Mucosa of descending colon (tissue), 3 donors: ENCODE results near the gene SNRPD2. TPM values are rescaled to one million over a fixed set of nuclear protein-coding genes. Genes with fewer than 3 reads are reported as not detected.
"Not testable (repeated sequence)": the region's sequence is repeated elsewhere in the genome, so short reads cannot be mapped to it uniquely, and the experiment has no call there.

Source experiments
- ATAC-seq: fragments of 200-7000 bp; cut with Tn5 transposase; one replicate; pipeline ENCODE4 v1.9.1; 2020; ENCODE audit warnings: mild to moderate bottlenecking, moderate library complexity
- DNase-seq, 3 donors: peaks; one replicate each; pipeline ENCODE4 v3.0.0-alpha.2; 2020
- H3K36me3 ChIP-seq: fragments of 200-600 bp; one replicate; pipeline ENCODE4 v1.8.0; 2021; ENCODE audit warnings: low read depth, mild to moderate bottlenecking
- H3K4me1 ChIP-seq: fragments of 200-600 bp; one replicate; pipeline ENCODE4 v1.8.0; 2021; ENCODE audit warnings: low read depth, mild to moderate bottlenecking
- H3K4me3 ChIP-seq: fragments of 200-600 bp; one replicate; pipeline ENCODE4 v1.8.0; 2021; ENCODE audit warnings: mild to moderate bottlenecking
- H3K9me3 ChIP-seq: fragments of 200-600 bp; one replicate; pipeline ENCODE4 v1.8.0; 2021; ENCODE audit warnings: mild to moderate bottlenecking
- intact Hi-C, 2 donors: fragments of 100-400 bp; cut with DNase I in 1 of 2; cut with micrococcal nuclease in 1 of 2; formaldehyde crosslinking; loops; one replicate each; pipeline versions ENCODE4 v1.11.0 to v1.11.1; 2022; cut with DNase I, micrococcal nuclease
- total RNA-seq, 3 donors: library from RNA; stranded (reverse); fragmentation: NEBNext Ultra II Directional in 2 of 3; extraction: Animal tissue kit (Norgen Biotek cat#: 25700) in 2 of 3; gene quantifications; one replicate each; pipeline versions ENCODE4 v1.2.1 to v1.2.4, GENCODE V29; 2021 to 2023
- TF ChIP-seq, protein P1 (sequence below): fragments of 200-600 bp; IDR thresholded peaks from one replicate; pipeline ENCODE4 v1.8.0; 2022; ENCODE audit warnings: antibody characterized with exemption, mild to moderate bottlenecking
- donor health status: DM: no; HTN: no; CAD: no; lungs with moderate emphysema.
- donor health status: DM: no; HTN: no; CAD: no.
- donor health status: DM: no; HTN: yes; CAD: no.

The SNRPD2 gene
- total RNA-seq, 3 donors from 2014 or later = 201 to 270 (median 230) TPM

DNA sequence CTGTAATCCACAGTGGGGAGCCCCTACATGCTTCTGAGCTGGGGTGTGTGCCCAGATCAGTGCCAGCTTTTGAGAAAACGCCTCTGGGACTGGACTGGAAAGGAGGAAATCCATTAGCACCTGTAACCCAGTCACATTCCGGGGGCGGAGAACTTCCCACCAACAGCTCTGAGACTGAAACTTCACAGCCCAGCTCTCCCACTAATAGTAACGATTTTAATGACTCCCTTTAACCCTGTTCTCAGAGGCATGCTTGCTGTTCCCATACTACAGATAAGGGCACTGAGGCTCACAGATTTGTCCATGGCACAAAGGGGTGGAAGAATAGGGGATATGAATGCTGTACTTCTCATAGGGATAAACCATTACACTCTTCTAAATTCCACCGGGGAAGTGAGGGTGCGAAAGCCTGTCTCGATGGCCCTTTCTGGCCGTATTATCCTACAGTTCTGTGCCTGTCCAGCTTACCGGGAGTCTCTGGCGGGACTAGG lies 38.1 kb upstream of the SNRPD2 start:
- peak overlapping the region; percentile 57 for H3K4me3 ChIP-seq
- intact Hi-C loops = no loop called here
- TF ChIP-seq, protein P1, sequence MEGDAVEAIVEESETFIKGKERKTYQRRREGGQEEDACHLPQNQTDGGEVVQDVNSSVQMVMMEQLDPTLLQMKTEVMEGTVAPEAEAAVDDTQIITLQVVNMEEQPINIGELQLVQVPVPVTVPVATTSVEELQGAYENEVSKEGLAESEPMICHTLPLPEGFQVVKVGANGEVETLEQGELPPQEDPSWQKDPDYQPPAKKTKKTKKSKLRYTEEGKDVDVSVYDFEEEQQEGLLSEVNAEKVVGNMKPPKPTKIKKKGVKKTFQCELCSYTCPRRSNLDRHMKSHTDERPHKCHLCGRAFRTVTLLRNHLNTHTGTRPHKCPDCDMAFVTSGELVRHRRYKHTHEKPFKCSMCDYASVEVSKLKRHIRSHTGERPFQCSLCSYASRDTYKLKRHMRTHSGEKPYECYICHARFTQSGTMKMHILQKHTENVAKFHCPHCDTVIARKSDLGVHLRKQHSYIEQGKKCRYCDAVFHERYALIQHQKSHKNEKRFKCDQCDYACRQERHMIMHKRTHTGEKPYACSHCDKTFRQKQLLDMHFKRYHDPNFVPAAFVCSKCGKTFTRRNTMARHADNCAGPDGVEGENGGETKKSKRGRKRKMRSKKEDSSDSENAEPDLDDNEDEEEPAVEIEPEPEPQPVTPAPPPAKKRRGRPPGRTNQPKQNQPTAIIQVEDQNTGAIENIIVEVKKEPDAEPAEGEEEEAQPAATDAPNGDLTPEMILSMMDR = no peak
- peak; percentile 22 for ATAC-seq
- peaks cover 19% of the 10 kb centered on the region for H3K4me1 ChIP-seq
- no peaks in the 10 kb centered on the region for H3K36me3 ChIP-seq
- H3K9me3 ChIP-seq = no peaks in the 10 kb centered on the region
- DNase-seq = no peak

DNA sequence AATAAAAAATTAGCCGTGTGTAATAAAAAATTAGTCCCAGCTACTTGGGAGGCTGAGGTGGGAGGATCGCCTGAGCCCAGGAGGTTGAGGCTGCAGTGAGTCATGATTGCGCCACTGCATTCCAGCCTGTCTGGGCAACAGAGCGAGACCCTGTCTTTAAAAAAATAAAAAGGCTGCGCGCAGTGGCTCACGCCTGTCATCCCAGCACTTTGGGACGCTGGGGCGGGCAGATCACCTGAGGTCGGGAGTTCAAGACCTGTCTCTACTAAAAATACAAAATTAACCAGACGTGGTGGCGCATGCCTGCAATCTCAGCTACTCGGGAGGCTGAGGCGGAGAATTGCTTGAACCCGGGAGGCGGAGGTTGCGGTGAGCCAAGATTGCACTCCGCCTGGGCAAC lies 36.9 kb upstream of the SNRPD2 start:
- not testable (repeated sequence) for ATAC-seq

DNA sequence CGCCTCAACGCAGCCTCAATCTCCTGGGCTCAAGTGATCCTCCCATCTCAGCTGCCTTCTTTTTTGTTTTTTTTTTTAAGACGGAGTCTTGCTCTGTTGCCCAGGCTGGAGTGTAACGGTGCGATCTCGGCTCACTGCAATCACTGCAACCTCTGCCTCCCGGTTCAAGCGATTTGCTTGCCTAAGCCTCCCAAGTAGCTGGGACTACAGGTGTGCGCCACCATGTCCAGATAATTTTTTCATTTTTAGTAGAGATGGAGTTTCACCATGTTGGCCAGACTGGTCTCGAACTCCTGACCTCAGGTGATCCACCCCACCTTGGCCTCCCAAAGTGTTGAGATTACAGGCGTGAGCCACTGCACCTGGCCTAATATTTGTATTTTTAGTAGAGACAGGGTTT lies 28.3 kb upstream of the SNRPD2 start:
- intact Hi-C loops, H3K9me3 ChIP-seq, DNase-seq, ATAC-seq, H3K36me3 ChIP-seq, H3K4me3 ChIP-seq: not testable (repeated sequence)
- peaks cover 26% of the 10 kb centered on the region for H3K4me1 ChIP-seq

More for the DNA sequence above, 36.9 kb upstream of the SNRPD2 start:
- H3K9me3 ChIP-seq, intact Hi-C loops, H3K36me3 ChIP-seq, H3K4me3 ChIP-seq: not testable (repeated sequence)
- DNase-seq = peak in 1 of 3 donors; percentile 29
- peaks cover 19% of the 10 kb centered on the region for H3K4me1 ChIP-seq

DNA sequence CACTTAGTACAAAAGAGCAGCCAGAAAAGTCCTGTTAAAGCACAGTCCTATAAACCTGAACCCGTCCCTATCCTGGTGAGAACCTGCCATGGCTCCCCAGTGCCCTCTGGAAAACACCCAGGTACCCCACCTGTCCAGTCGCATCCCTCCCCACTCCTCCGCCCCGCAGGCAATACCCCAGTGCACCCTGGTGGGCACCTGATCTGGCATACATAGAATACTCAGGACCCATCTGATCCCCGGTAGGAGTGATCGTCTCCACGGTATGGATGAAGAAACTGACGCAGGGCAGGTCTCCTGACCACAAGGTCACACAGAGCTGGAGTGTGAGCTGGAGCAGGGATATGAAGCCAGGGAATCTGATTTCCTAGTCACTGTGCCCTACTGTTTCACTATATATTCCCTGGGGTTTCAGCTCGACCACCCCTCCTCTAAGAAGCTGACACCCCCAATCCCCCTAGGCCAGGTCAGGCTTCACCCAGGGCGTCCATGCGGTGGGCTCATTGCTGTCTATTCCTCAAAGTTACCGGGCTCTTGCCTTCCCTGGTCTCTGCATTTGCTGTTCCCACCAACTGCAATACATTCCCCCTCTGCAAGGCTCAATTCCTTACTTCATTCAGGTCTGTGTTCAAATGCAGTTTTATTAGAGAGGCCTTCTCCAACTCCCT lies 26.4 kb upstream of the SNRPD2 start:
- peaks cover 5% of the 10 kb centered on the region for H3K36me3 ChIP-seq

DNA sequence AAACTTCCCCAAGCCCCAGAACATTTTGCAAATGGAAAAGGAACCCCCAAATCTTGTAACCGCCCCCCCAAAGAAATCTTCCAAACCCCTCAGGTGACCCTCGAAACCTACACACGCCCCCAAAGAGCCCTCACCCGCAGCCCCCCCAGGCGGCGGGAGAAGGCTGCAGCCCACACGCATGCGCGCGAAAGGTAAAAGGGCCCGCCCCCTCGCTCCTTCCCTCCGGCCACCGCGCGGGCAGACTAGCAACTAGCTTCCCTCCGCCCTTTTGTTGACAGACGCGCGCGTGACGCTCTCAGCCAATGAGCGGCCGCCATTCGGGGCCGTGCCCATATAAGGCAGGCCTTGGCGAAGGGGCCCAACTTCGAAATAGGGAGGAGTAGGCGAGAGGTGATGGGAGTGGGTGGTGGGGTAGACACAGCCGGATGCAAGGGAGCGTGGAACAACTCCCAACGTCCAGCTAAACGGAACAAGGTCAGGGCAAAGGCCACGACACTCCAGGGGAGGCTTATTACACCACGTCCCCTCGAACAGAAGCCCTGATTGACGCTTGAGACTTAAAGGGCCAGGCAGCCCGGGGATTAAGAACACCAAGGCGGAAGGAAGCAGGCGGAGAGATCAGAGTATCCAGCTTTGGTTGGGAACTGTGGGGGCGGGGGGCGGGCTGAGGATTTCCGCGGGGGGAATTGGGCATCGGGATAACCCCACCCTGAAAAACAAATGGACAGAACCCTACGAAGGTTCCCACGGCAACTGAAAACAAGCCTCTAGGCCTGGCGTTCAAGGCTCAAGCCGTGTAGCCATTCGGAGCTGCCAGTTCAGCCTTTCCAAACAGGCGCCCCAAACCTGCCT lies 25.6 kb upstream of the SNRPD2 start:
- peak; percentile 98 to 99 (median 99) for DNase-seq
- peaks cover 5% of the 10 kb centered on the region for H3K36me3 ChIP-seq
- intact Hi-C loops = no loop called here
- TF ChIP-seq, protein P1 = no peak
- H3K4me1 ChIP-seq = peaks cover 26% of the 10 kb centered on the region
- no peaks in the 10 kb centered on the region for H3K9me3 ChIP-seq
- H3K4me3 ChIP-seq = peak overlapping the region; percentile 27
- ATAC-seq = peak; percentile 90

More for the DNA sequence above, 26.4 kb upstream of the SNRPD2 start:
- no peak for DNase-seq
- intact Hi-C loops = no loop called here
- no peak overlapping the region for H3K4me3 ChIP-seq
- peaks cover 26% of the 10 kb centered on the region for H3K4me1 ChIP-seq
- TF ChIP-seq, protein P1 = no peak
- no peak for ATAC-seq
- H3K9me3 ChIP-seq = no peaks in the 10 kb centered on the region

DNA sequence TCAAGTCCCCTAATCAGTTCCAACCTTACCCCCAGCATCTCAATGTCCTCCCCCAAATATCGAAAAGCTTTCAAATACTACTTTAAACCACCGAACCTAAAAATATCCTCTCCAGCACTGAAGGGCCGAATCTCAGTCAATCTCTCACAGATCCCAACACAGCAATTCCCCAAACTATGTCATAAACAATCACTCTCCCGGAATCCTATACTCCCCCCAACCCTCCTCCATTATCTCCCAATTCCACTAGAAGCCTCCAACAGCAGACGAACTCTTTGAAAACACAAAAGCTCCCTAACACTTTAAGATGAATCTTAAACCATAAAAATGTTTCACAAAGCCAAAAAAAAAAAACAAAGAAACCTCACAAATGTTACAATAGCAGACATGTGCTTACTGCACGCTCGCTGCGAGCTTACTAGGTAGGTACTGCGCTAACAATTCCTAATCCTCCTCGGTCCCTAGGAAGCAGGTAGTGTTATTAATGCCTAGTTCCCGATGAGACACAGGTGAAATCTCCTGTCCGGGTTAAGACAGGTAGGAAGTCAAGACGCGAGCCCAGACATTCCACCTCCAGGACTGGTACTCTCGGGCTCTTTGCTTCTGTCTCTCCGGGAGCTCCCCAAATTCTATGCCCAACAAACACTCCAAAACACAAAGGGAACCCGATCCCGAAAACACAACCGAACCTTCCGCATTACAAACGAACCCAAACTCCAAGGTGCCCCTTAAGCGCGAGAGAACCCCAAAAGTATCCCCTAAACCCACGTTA lies 24.8 kb upstream of the SNRPD2 start:
- TF ChIP-seq, protein P1 = no peak
- peak in 1 of 3 donors; percentile 71 for DNase-seq
- H3K36me3 ChIP-seq = peaks cover 7% of the 10 kb centered on the region
- intact Hi-C loops = no loop called here
- peak; percentile 4 for ATAC-seq
- H3K4me3 ChIP-seq = peak overlapping the region; percentile 27
- H3K9me3 ChIP-seq = no peaks in the 10 kb centered on the region
- H3K4me1 ChIP-seq = peaks cover 18% of the 10 kb centered on the region
